ENCODE measurements around the gene NCKAP5.

The NCKAP5 gene

DNA sequence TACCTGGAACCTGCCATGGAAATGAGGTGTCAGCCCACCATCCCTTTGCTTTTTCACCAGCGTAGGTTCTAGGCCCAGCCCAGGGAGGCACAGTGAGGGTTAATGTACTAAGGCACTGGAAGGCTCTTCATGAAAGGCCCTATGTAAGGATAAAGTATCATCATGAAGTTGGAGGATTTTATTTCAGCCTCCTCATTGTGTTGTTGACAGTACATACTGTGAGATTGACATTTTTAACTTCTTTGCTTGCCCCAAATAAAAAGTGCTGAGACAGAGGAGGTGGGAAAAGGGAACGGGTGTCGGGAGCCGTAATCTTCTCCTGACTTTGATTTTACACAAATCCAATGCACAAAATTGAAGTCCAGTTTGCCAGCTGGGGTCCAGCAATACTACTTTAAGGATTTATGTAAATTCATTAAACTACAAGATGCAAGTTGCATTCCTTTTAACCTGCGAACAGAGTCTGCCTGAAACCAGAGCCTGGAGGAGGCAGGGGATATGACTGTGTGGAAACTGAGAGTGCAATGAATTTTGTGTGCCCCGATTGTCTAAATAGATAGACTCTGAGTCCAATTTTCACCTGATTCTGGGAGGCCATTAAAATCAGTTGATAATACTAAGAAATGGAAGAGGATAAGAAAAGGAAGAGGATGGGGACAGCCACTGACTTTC, 5.4 kb upstream of the NCKAP5 start:
- no peak for DNase-seq

- DNase-seq: no peak
Observed at GRCh38 chr2:133571249-133571648, 3.0 kb upstream of the NCKAP5 start.

DNA sequence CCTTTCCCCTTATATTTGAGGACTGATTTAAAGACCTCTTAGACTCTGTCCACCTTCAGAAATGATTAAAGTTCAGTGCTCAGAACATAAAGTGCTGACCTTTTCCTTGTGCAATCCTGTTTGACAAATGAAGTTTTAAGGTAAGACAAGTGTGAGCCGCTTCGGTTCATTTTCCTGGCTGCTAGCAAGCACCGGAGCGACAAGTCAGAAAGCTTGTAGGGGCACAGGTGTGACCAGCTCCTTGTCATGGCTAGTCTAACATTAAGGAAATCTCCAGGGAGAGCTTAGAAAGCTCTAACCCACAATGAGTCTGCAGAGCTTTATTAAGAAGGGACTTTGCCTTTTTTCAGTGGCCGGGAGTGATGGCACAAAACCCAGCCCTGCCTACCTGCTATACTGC, 2.3 kb upstream of the NCKAP5 start:
- DNase-seq: no peak

- DNase-seq: no peak
Observed at GRCh38 chr2:133569286-133569830, 1.1 kb upstream of the NCKAP5 start.

GRCh38 chr2:133568598-133568997, 335 bp upstream of the NCKAP5 start:
- no peak for DNase-seq

GRCh38 chr2:133562558-133562957, 5.7 kb downstream of the NCKAP5 start:
- DNase-seq: no peak

GRCh38 chr2:133561045-133561852, 7.0 kb downstream of the NCKAP5 start:
- DNase-seq: no peak

GRCh38 chr2:133557614-133558013, 10.6 kb downstream of the NCKAP5 start:
- DNase-seq: no peak

DNA sequence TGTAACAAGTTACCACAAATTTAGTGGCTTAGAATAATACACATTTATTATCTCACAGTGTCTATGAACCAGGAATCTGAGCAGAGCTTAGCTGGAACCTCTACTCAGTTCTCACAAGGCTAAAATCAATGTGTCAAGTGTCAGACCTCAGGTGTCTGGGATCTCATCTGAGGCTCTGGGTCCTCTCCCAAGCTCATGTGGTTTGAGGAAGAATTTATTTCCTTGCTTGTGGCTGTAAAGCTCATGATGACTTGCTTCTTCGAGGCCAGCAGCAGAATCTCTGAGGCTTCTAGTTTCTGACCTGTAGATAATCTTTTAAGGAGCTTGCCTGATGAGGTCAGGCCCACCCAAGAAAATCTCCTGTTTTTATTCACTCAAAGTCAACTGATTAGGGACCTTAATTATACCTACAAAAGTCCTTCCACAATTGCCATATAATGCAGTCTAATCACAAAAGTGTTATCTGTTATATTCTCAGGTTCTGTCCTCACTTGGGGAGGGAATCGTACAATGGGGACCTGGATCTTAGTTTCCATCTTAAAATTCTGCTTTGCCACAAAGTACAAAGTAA, 14.3 kb downstream of the NCKAP5 start:
- no peak for DNase-seq

DNA sequence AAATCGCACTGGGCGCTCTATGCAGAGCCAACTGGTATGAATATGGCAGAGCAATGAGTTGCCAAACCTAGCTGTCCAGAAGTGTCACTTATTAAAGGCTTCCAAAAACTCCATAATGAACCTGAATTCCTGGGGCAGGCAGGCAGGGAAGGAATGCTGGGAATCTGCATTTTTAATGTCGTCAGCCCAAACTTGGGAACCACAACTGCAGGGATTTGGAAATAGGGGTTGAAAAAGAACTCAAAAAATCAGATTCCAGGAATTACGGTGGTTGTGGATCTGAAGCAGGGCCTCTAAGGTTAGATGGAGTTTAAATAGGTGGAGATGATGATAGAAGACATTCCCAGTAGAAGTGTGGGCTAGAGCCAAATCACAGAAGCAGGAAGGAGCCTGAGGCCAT, 15.0 kb downstream of the NCKAP5 start:
- DNase-seq: no peak

GRCh38 chr2:133552821-133553220, 15.4 kb downstream of the NCKAP5 start:
- no peak for DNase-seq

DNA sequence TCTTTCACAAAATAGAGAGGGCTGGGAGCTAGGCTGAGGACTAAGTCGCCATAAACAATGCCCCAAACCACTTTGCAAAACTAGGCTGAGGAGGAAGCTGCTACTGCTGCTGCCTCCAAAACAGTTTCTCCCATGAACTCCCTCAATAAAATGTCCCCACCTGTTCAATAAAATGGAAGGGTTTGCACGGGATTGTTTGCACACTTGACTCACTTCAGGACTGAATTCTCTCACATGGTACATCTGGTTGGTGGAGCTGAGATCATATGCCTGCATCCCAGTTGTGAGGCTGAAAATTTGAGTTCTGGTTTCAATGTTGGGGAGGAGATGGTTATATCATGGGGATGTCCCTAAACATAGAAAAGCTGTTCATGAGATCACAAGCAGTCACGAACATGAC, 26.5 kb downstream of the NCKAP5 start:
- DNase-seq: no peak

- no peak for DNase-seq
Observed at GRCh38 chr2:133541376-133541775, 26.9 kb downstream of the NCKAP5 start.

GRCh38 chr2:133532919-133533318, 35.3 kb downstream of the NCKAP5 start:
- no peak for DNase-seq

- DNase-seq: no peak
Observed at GRCh38 chr2:133531382-133531781, 36.9 kb downstream of the NCKAP5 start.

DNA sequence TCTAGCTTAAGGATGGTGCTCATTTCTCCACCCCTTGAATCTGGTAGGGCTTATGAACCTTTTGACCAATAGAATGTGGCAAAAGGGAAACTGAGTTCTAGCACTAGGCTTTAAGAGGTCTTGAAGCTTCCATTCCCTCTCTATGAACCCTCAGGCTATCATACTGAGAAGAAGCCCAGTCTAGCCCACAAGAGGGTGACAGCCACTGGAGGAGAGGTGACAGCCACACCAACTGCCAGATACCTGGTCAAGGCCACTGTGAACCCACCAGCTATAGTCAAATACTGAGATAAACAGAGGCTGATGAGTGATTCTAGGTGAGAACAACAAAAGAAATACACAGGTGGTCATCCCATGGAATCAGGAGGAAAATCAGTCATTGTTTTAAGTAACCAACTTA, 37.6 kb downstream of the NCKAP5 start:
- DNase-seq: no peak

GRCh38 chr2:133526530-133527300, 41.5 kb downstream of the NCKAP5 start:
- no peak for DNase-seq

- DNase-seq: no peak
Observed at GRCh38 chr2:133525613-133526529, 42.4 kb downstream of the NCKAP5 start.

- DNase-seq: no peak
Observed at GRCh38 chr2:133525090-133525489, 43.2 kb downstream of the NCKAP5 start.

- no peak for DNase-seq
Observed at GRCh38 chr2:133523406-133523805, 44.9 kb downstream of the NCKAP5 start.

- no peak for DNase-seq
Observed at GRCh38 chr2:133522204-133522603, 46.1 kb downstream of the NCKAP5 start.

GRCh38 chr2:133521146-133521745, 47.0 kb downstream of the NCKAP5 start:
- no peak for DNase-seq

All from activated CD4-positive, alpha-beta T cell treated with anti-CD3 and anti-CD28 coated beads, Interleukin-2, amount 50 U/mL, for 4 hours (primary cell).